HG03469 (cell line): ENCODE results near the gene HAPSTR1.

Experiments used
- ATAC-seq: cut with Tn5 transposase; IDR thresholded peaks from one replicate; pipeline ENCODE4 v1.9.1; 2021; ENCODE audit warnings: mild to moderate bottlenecking, moderate library complexity, moderate number of reproducible peaks; ENCODE audit not compliant: unreplicated experiment

Gene HAPSTR1

GRCh38 chr16:9119795-9120194, 28.4 kb downstream of the HAPSTR1 start:
- ATAC-seq, result no peak

GRCh38 chr16:9122342-9122741, 30.9 kb downstream of the HAPSTR1 start:
- no peak for ATAC-seq

GRCh38 chr16:9122969-9123368, 31.5 kb downstream of the HAPSTR1 start:
- no peak for ATAC-seq

- ATAC-seq, result no peak
Measured at GRCh38 chr16:9123401-9123800, 32.0 kb downstream of the HAPSTR1 start.

- no peak for ATAC-seq
Measured at GRCh38 chr16:9123871-9124270, 32.4 kb downstream of the HAPSTR1 start.

- no peak for ATAC-seq
Measured at GRCh38 chr16:9124444-9124843, 33.0 kb downstream of the HAPSTR1 start.

GRCh38 chr16:9124908-9125584, 33.6 kb downstream of the HAPSTR1 start:
- ATAC-seq, result no peak

- no peak for ATAC-seq
Measured at GRCh38 chr16:9125658-9126505, 34.4 kb downstream of the HAPSTR1 start.

- no peak for ATAC-seq
Measured at GRCh38 chr16:9126609-9127008, 35.2 kb downstream of the HAPSTR1 start.

- no peak for ATAC-seq
Measured at GRCh38 chr16:9128346-9129342, 37.2 kb downstream of the HAPSTR1 start.

- no peak for ATAC-seq
Measured at GRCh38 chr16:9134306-9134705, 42.9 kb downstream of the HAPSTR1 start.

- no peak for ATAC-seq
Measured at GRCh38 chr16:9134739-9135138, 43.3 kb downstream of the HAPSTR1 start.

- ATAC-seq, result peak; percentile 57
Measured at GRCh38 chr16:9135797-9136196, 44.4 kb downstream of the HAPSTR1 start.

- ATAC-seq, result no peak
Measured at GRCh38 chr16:9136596-9136995, 45.2 kb downstream of the HAPSTR1 start.

- no peak for ATAC-seq
Measured at GRCh38 chr16:9138021-9138680, 46.7 kb downstream of the HAPSTR1 start.

- ATAC-seq, result no peak
Measured at GRCh38 chr16:9138731-9139501, 47.5 kb downstream of the HAPSTR1 start.

GRCh38 chr16:9139965-9140364, 48.5 kb downstream of the HAPSTR1 start:
- ATAC-seq, result no peak
